GM12892 (cell line): ENCODE results near the gene MMP14.

Source experiments
- POLR2A ChIP-seq: IDR thresholded peaks from 2 replicates; pipeline ENCODE4 v1.6.1; 2011; ENCODE audit warnings: low read depth, low read length, control low read depth
- POLR2AphosphoS5 ChIP-seq: IDR thresholded peaks from 2 replicates; pipeline ENCODE4 v1.6.1; 2011; ENCODE audit warnings: low read depth, low read length, control low read depth
- TAF1 ChIP-seq: IDR thresholded peaks from 2 replicates; pipeline ENCODE4 v1.6.1; 2011; ENCODE audit warnings: low read depth, mild to moderate bottlenecking, control low read depth, low read length, borderline replicate concordance

DNA sequence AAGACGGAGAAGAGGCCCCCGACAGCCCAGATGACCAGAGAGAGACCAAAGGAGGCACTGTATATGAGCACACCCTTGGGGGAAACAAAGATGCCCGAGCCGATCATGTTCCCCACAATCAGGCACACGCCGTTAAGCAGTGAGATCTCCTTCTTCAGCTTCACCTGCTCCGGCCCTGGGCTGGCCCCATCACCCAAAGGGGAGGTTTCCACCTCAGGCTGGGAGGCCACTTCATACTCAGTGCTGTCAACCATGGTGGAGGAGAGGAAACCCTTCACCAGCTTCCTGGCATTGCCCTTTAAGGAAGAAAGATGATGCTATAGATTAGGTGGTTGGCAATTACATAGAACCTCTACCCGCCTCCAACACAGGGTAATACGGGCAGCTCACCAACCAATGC lies 23.2 kb upstream of the MMP14 start:
- TF ChIP-seq TAF1 (no peak), POLR2AphosphoS5 (no peak), POLR2A (no peak)
